IMR-90 (cell line): Measurements from ENCODE around the gene RAB37. TPM values are rescaled to one million over a fixed set of nuclear protein-coding genes. Genes with fewer than 3 reads are reported as not detected.

Source experiments
- ATAC-seq: fragments of 200-7000 bp; cut with Tn5 transposase; 2 replicates; pipeline ENCODE4 v1.9.1; 2020; ENCODE audit warnings: low read depth, mild to moderate bottlenecking, moderate library complexity
- BruUV-seq: library from RNA; stranded (reverse); fragments of 400-500 nt; replicated peaks from 2 replicates; lab custom pipeline; 2021; lab: Mats Ljungman, UMichigan
- CTCF ChIA-PET: fragments of 300-600 bp; formaldehyde crosslinking; extraction: SDS; loops from one replicate; lab custom pipeline; 2021; ENCODE audit warnings: antibody characterized with exemption; lab: Yijun Ruan, JAX
- POLR2A ChIA-PET: fragments of 300-600 bp; sonication (Branson Sonifier 250); formaldehyde crosslinking; loops from one replicate; lab custom pipeline; 2022; ENCODE audit warnings: antibody characterized with exemption; ENCODE audit not compliant: unreplicated experiment; lab: Charles Lee
- DNase-seq: peaks from one replicate; pipeline ENCODE4 v3.0.0; 2013
- H2AFZ ChIP-seq: replicated peaks from 2 replicates; pipeline ENCODE3; 2013; ENCODE audit warnings: low read length, mild to moderate bottlenecking; ENCODE audit not compliant: poor library complexity
- H2AK5ac ChIP-seq: 2 replicates; pipeline ENCODE4 v1.6.1; 2013; ENCODE audit warnings: low read depth, low read length, inconsistent platforms
- H2AK9ac ChIP-seq: replicated peaks from 2 replicates; pipeline ENCODE3; 2013; ENCODE audit warnings: mild to moderate bottlenecking, low read depth, low read length, moderate library complexity; ENCODE audit not compliant: poor library complexity
- H2BK120ac ChIP-seq: 2 replicates; pipeline ENCODE4 v1.6.1; 2013; ENCODE audit warnings: low read depth, low read length, inconsistent platforms
- H2BK15ac ChIP-seq: 3 replicates; pipeline ENCODE4 v1.6.1; 2013; ENCODE audit warnings: low read depth, low read length, inconsistent platforms
- H2BK20ac ChIP-seq: 2 replicates; pipeline ENCODE4 v1.6.1; 2013; ENCODE audit warnings: low read depth, mild to moderate bottlenecking, inconsistent platforms, low read length, moderate library complexity
- H2BK5ac ChIP-seq: 2 replicates; pipeline ENCODE4 v1.6.1; 2013; ENCODE audit warnings: mild to moderate bottlenecking, low read depth, low read length, inconsistent platforms; ENCODE audit not compliant: poor library complexity, severe bottlenecking
- H3K14ac ChIP-seq: replicated peaks from 2 replicates; pipeline ENCODE4 v1.6.1; 2013; ENCODE audit warnings: low read depth, low read length, inconsistent platforms
- H3K18ac ChIP-seq: 2 replicates; pipeline ENCODE4 v1.6.1; 2013; ENCODE audit warnings: low read depth, low read length, control low read depth
- H3K23ac ChIP-seq: 2 replicates; pipeline ENCODE4 v1.6.1; 2013; ENCODE audit warnings: low read depth, low read length, inconsistent platforms
- H3K27ac ChIP-seq: 2 replicates; pipeline ENCODE4 v1.5.1; 2013; ENCODE audit warnings: mild to moderate bottlenecking, control low read depth, low read length; ENCODE audit not compliant: insufficient read depth
- H3K27me3 ChIP-seq: 2 replicates; pipeline ENCODE4 v1.6.1; 2013; ENCODE audit warnings: low read length; ENCODE audit not compliant: control insufficient read depth, insufficient read depth
- H3K36me3 ChIP-seq: 2 replicates; pipeline ENCODE4 v1.6.1; 2013; ENCODE audit warnings: low read length, mixed read lengths; ENCODE audit not compliant: control insufficient read depth, insufficient read depth
- H3K4ac ChIP-seq: 2 replicates; pipeline ENCODE4 v1.6.1; 2013; ENCODE audit warnings: low read depth, low read length, inconsistent platforms
- H3K4me1 ChIP-seq: 2 replicates; pipeline ENCODE4 v1.6.1; 2013; ENCODE audit warnings: low read length, mixed read lengths; ENCODE audit not compliant: control insufficient read depth, insufficient read depth
- H3K4me2 ChIP-seq: 2 replicates; pipeline ENCODE4 v1.6.1; 2013; ENCODE audit warnings: low read depth, mild to moderate bottlenecking, control low read depth, low read length, moderate library complexity
- H3K4me3 ChIP-seq: 2 replicates; pipeline ENCODE4 v1.5.1; 2013; ENCODE audit warnings: low read depth, mild to moderate bottlenecking, control low read depth, low read length, moderate library complexity; ENCODE audit not compliant: insufficient read depth
- H3K56ac ChIP-seq: 2 replicates; pipeline ENCODE4 v1.6.1; 2013; ENCODE audit warnings: low read length, inconsistent platforms; ENCODE audit not compliant: insufficient read depth; ENCODE audit errors: extremely low read depth
- H3K79me1 ChIP-seq, 2 experiments: 2 replicates each; pipeline ENCODE4 v1.6.1; 2013; ENCODE audit warnings: low read length in 2 of 2, inconsistent platforms in 1 of 2, low read depth in 1 of 2
- H3K9ac ChIP-seq: 2 replicates; pipeline ENCODE4 v1.6.1; 2013; ENCODE audit warnings: low read depth, low read length, control low read depth
- H3K9me1 ChIP-seq: 2 replicates; pipeline ENCODE4 v1.6.1; 2013; ENCODE audit warnings: low read length, inconsistent platforms; ENCODE audit not compliant: insufficient read depth
- H3K9me3 ChIP-seq: 2 replicates; pipeline ENCODE4 v1.6.1; 2013; ENCODE audit warnings: low read length; ENCODE audit not compliant: control insufficient read depth, insufficient read depth
- H4K20me1 ChIP-seq: 2 replicates; pipeline ENCODE4 v1.6.1; 2013; ENCODE audit warnings: low read length, inconsistent platforms; ENCODE audit not compliant: insufficient read depth
- H4K5ac ChIP-seq: 2 replicates; pipeline ENCODE4 v1.6.1; 2013; ENCODE audit warnings: mild to moderate bottlenecking, low read depth, low read length, control low read depth
- H4K8ac ChIP-seq, 2 experiments: 2 replicates each; pipeline ENCODE4 v1.6.1; 2013; ENCODE audit warnings: low read depth in 2 of 2, low read length in 2 of 2, control low read depth in 1 of 2, inconsistent platforms in 1 of 2
- H4K91ac ChIP-seq: 2 replicates; pipeline ENCODE4 v1.6.1; 2013; ENCODE audit warnings: low read depth, low read length, inconsistent platforms; ENCODE audit not compliant: insufficient read depth
- BHLHE40 ChIP-seq: fragments of 150-350 bp; IDR thresholded peaks from 2 replicates; pipeline ENCODE4 v1.6.1; 2016; ENCODE audit warnings: mild to moderate bottlenecking, low read depth, low read length
- CEBPB ChIP-seq: IDR thresholded peaks from 2 replicates; pipeline ENCODE4 v1.6.1; 2012; ENCODE audit warnings: low read depth, low read length, improper control_type of control experiment
- CHD1 ChIP-seq: IDR thresholded peaks from 2 replicates; pipeline ENCODE4 v1.6.1; 2012; ENCODE audit warnings: low read depth, low read length, improper control_type of control experiment
- CTCF ChIP-seq: conservative IDR thresholded peaks from 2 replicates; pipeline ENCODE4 v1.5.1; 2012; ENCODE audit warnings: mild to moderate bottlenecking, low read depth, low read length, improper control_type of control experiment
- ELK1 ChIP-seq: fragments of 150-350 bp; IDR thresholded peaks from 2 replicates; pipeline ENCODE4 v1.6.1; 2016; ENCODE audit warnings: low read depth, mild to moderate bottlenecking, low read length, moderate library complexity, borderline replicate concordance
- FOS ChIP-seq: fragments of 150-350 bp; IDR thresholded peaks from 2 replicates; pipeline ENCODE4 v1.6.1; 2016; ENCODE audit warnings: low read depth, low read length
- MAFK ChIP-seq: IDR thresholded peaks from 2 replicates; pipeline ENCODE4 v1.6.1; 2012; ENCODE audit warnings: low read depth, low read length, improper control_type of control experiment
- MAZ ChIP-seq: IDR thresholded peaks from 2 replicates; pipeline ENCODE4 v1.6.1; 2012; ENCODE audit warnings: low read depth, mild to moderate bottlenecking, low read length, improper control_type of control experiment, moderate library complexity, borderline replicate concordance
- MXI1 ChIP-seq: IDR thresholded peaks from 2 replicates; pipeline ENCODE4 v1.6.1; 2012; ENCODE audit warnings: low read depth, mild to moderate bottlenecking, low read length, moderate library complexity, borderline replicate concordance
- NFE2L2 ChIP-seq: fragments of 150-350 bp; IDR thresholded peaks from 2 replicates; pipeline ENCODE4 v1.6.1; 2016; ENCODE audit warnings: low read depth, mild to moderate bottlenecking, low read length
- POLR2A ChIP-seq: IDR thresholded peaks from 2 replicates; pipeline ENCODE4 v1.6.1; 2012; ENCODE audit warnings: mild to moderate bottlenecking, low read depth, low read length
- RAD21 ChIP-seq: IDR thresholded peaks from 2 replicates; pipeline ENCODE4 v1.6.1; 2012; ENCODE audit warnings: low read length, improper control_type of control experiment
- RCOR1 ChIP-seq: IDR thresholded peaks from 2 replicates; pipeline ENCODE4 v1.6.1; 2012; ENCODE audit warnings: mild to moderate bottlenecking, low read length, improper control_type of control experiment; ENCODE audit not compliant: insufficient replicate concordance
- RFX5 ChIP-seq: IDR thresholded peaks from 2 replicates; pipeline ENCODE4 v1.8.0; 2012; ENCODE audit warnings: low read depth, mild to moderate bottlenecking, low read length, moderate library complexity
- SMC3 ChIP-seq: fragments of 150-350 bp; IDR thresholded peaks from 2 replicates; pipeline ENCODE4 v1.6.1; 2016; ENCODE audit warnings: low read depth, mild to moderate bottlenecking, antibody characterized with exemption, low read length, moderate library complexity
- USF2 ChIP-seq: fragments of 150-350 bp; IDR thresholded peaks from 2 replicates; pipeline ENCODE4 v1.6.1; 2017; ENCODE audit warnings: mild to moderate bottlenecking, antibody characterized with exemption, low read length, low read depth
- WGBS, 2 experiments: methylation state at CpG; one replicate each; pipeline versions ENCODE4 v1.1.5 to v1.1.7; 2013; ENCODE audit warnings: missing lambda C conversion rate in 2 of 2; ENCODE audit not compliant: insufficient read length in 1 of 2; ENCODE audit errors: extremely low coverage in 2 of 2; 5-methylcytosine and 5-hydroxymethylcytosine counted together
- dilution Hi-C: fragments of 300-500 bp; cut with HindIII; formaldehyde crosslinking; loops from one replicate; pipeline ENCODE4 v1.14.3; 2018; ENCODE audit warnings: low sequenced_read_pairs; ENCODE audit not compliant: unreplicated experiment
- in situ Hi-C: fragments of 300-500 bp; cut with MboI; formaldehyde crosslinking; loops from 3 replicates; pipeline ENCODE4 v1.14.3; 2019; ENCODE audit warnings: low sequenced_read_pairs, inconsistent platforms, mixed read lengths
- intact Hi-C: fragments of 100-400 bp; cut with micrococcal nuclease; formaldehyde crosslinking; loops from 2 replicates; pipeline ENCODE4 v1.10.0; 2022
- polyA plus RNA-seq, 3 experiments: library from polyadenylated mRNA; depleted of rRNA; stranded (reverse); fragments of >200 nt; gene quantifications; 2 replicates each; pipeline ENCODE4 v1.2.3, GENCODE V29; 2012; ENCODE audit warnings: low replicate concordance in 1 of 3
- total RNA-seq: library from RNA; depleted of rRNA; stranded (reverse); fragments of >200 nt; gene quantifications from 2 replicates; pipeline ENCODE4 v1.2.3, GENCODE V29; 2012

Gene RAB37
- total and polyA plus RNA-seq, 2 of the 4 experiments (the other 2 are of a cell fraction): 0.19 TPM; not detected in 1

- in situ Hi-C loops (no loop called here), intact Hi-C loops (no loop called here), dilution Hi-C loops (no loop called here)
- ATAC-seq (no peak), DNase-seq (no peak)
- ChIA-PET POLR2A (no interaction called here), CTCF (interaction anchor here (0.6 to 1.2 kb wide), 2 partner anchors 12 to 25 kb away, joined by 4 to 5 read pairs; no protein-coding TSS in a partner anchor)
- H4K91ac ChIP-seq: no peak overlapping the region
- peaks cover 10% of the 10 kb centered on the region for H4K20me1 ChIP-seq
- H2AK5ac ChIP-seq: no peak overlapping the region
- peaks cover 9% of the 10 kb centered on the region; the same call in 1 of the 2 replicates for H3K9me1 ChIP-seq
- no peak overlapping the region for H3K18ac ChIP-seq
- no peaks in the 10 kb centered on the region for H3K27me3 ChIP-seq
- TF ChIP-seq CTCF (no peak), SMC3 (no peak), RAD21 (no peak), FOS (no peak), MAFK (no peak), BHLHE40 (no peak), RCOR1 (no peak), MAZ (no peak), ELK1 (no peak), NFE2L2 (no peak), RFX5 (no peak), POLR2A (no peak), CHD1 (no peak), MXI1 (no peak), CEBPB (no peak), USF2 (no peak)
- WGBS, 2 experiments: 90% methylated on average over 4 of the region's 9 CpGs; no CpG with 5 or more reads in 1 of the 2 experiments
- no peak overlapping the region for H2BK15ac ChIP-seq
- H3K23ac ChIP-seq: no peak overlapping the region
- H2AK9ac ChIP-seq: no peak overlapping the region
- H3K27ac ChIP-seq: no peak overlapping the region
- H4K8ac ChIP-seq: no peak overlapping the region
- H3K56ac ChIP-seq: no peak overlapping the region
- no TSS peak for BruUV-seq
- no peak overlapping the region for H2BK5ac ChIP-seq
- H3K79me1 ChIP-seq: peaks cover 21 to 32% of the 10 kb centered on the region in 2 experiments
- H3K4me3 ChIP-seq: no peak overlapping the region
- no peak overlapping the region for H2BK20ac ChIP-seq
- no peak overlapping the region for H3K4me2 ChIP-seq
- H2AFZ ChIP-seq: no peak overlapping the region
- H3K4me1 ChIP-seq: peaks cover 15% of the 10 kb centered on the region
- H3K36me3 ChIP-seq: peaks cover 35% of the 10 kb centered on the region
- no peak overlapping the region for H4K5ac ChIP-seq
- no peaks in the 10 kb centered on the region for H3K9me3 ChIP-seq
- H3K4ac ChIP-seq: no peak overlapping the region
- H3K9ac ChIP-seq: no peak overlapping the region
- no peak overlapping the region for H2BK120ac ChIP-seq
- H3K14ac ChIP-seq: no peak overlapping the region
These were observed 34.4 kb downstream of the RAB37 start for GRCh38 chr17:74771319-74771914.
